Measurements from ENCODE around the gene TRAIP.

Gene TRAIP

GRCh38 chr3:49788056-49788455 lies 68.3 kb downstream of the TRAIP start:
- CTCF ChIA-PET: interaction anchor here (0.9 to 1.0 kb wide), 2 partner anchors 14 to 80 kb away, joined by 3 to 4 read pairs; no protein-coding TSS in a partner anchor

GRCh38 chr3:49787536-49787935 lies 68.8 kb downstream of the TRAIP start:
- TF ChIP-seq ZNF629 (tag by site-specific recombination; IDR thresholded peaks at IDR 0.05) (no peak), ZNF155 (tag by site-specific recombination; IDR thresholded peaks at IDR 0.05) (no peak), ZNF416 (tag by site-specific recombination; IDR thresholded peaks at IDR 0.05) (no peak)
- CTCF ChIA-PET: interaction anchor here (0.7 to 1.0 kb wide), 3 partner anchors 15 to 114 kb away, joined by 3 to 4 read pairs (median 3); no protein-coding TSS in a partner anchor
- H3K27ac ChIP-seq (ENCODE audit: extremely low read depth, low read depth, low read length): no peak overlapping the region
- H3K36me3 ChIP-seq (ENCODE audit: control insufficient read depth in 2 of 2, insufficient read depth in 1 of 2, low read length in 2 of 2): peaks cover 0 to 17% of the 10 kb centered on the region in 2 experiments; a peak in 2 of 3 replicates
- H3K4me1 ChIP-seq (ENCODE audit: control insufficient read depth, insufficient read depth, low read length): no peaks in the 10 kb centered on the region
- no peak overlapping the region for H3K4me3 ChIP-seq (ENCODE audit: low read depth, low read length)
- H3K9me3 ChIP-seq (ENCODE audit: control insufficient read depth, insufficient read depth, low read depth, low read length): no peaks in the 10 kb centered on the region
- POLR2A ChIA-PET: interaction anchor here (1.4 kb wide), 1 partner anchor 10 kb away, joined by 3 read pairs; no protein-coding TSS in a partner anchor

More at GRCh38 chr3:49788056-49788455, 68.3 kb downstream of the TRAIP start:
- no peak overlapping the region for H3K27ac ChIP-seq (ENCODE audit: extremely low read depth, low read depth, low read length)
- H3K4me1 ChIP-seq (ENCODE audit: control insufficient read depth, insufficient read depth, low read length): no peaks in the 10 kb centered on the region
- peaks cover 0 to 14% of the 10 kb centered on the region in 2 experiments; a peak in 2 of 3 replicates for H3K36me3 ChIP-seq (ENCODE audit: control insufficient read depth in 2 of 2, insufficient read depth in 1 of 2, low read length in 2 of 2)
- POLR2A ChIA-PET: no interaction called here
- H3K4me3 ChIP-seq (ENCODE audit: low read depth, low read length): no peak overlapping the region
- no peaks in the 10 kb centered on the region for H3K9me3 ChIP-seq (ENCODE audit: control insufficient read depth, insufficient read depth, low read depth, low read length)
- TF ChIP-seq, protein P1, sequence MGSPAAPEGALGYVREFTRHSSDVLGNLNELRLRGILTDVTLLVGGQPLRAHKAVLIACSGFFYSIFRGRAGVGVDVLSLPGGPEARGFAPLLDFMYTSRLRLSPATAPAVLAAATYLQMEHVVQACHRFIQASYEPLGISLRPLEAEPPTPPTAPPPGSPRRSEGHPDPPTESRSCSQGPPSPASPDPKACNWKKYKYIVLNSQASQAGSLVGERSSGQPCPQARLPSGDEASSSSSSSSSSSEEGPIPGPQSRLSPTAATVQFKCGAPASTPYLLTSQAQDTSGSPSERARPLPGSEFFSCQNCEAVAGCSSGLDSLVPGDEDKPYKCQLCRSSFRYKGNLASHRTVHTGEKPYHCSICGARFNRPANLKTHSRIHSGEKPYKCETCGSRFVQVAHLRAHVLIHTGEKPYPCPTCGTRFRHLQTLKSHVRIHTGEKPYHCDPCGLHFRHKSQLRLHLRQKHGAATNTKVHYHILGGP (tag by site-specific recombination; IDR thresholded peaks at IDR 0.05): no peak
- TF ChIP-seq HOXA7 (CRISPR knock-in tag; IDR thresholded peaks at IDR 0.05; ENCODE audit: borderline replicate concordance) (no peak), ZNF664 (tag by site-specific recombination; IDR thresholded peaks at IDR 0.05) (no peak), ZNF596 (tag by site-specific recombination; IDR thresholded peaks at IDR 0.05) (no peak), PRDM4 (tag by site-specific recombination; IDR thresholded peaks at IDR 0.05) (no peak), MYNN (tag by site-specific recombination; IDR thresholded peaks at IDR 0.05; ENCODE audit: borderline replicate concordance) (no peak), REPIN1 (tag by site-specific recombination; IDR thresholded peaks at IDR 0.05; ENCODE audit: low read depth) (no peak), ZNF391 (tag by site-specific recombination; IDR thresholded peaks at IDR 0.05; ENCODE audit: borderline replicate concordance, low read depth) (no peak), ZBTB1 (tag by site-specific recombination; IDR thresholded peaks at IDR 0.05) (no peak), KLF7 (tag by site-specific recombination; IDR thresholded peaks at IDR 0.05; ENCODE audit: borderline replicate concordance) (no peak)

- TF ChIP-seq, protein P2, sequence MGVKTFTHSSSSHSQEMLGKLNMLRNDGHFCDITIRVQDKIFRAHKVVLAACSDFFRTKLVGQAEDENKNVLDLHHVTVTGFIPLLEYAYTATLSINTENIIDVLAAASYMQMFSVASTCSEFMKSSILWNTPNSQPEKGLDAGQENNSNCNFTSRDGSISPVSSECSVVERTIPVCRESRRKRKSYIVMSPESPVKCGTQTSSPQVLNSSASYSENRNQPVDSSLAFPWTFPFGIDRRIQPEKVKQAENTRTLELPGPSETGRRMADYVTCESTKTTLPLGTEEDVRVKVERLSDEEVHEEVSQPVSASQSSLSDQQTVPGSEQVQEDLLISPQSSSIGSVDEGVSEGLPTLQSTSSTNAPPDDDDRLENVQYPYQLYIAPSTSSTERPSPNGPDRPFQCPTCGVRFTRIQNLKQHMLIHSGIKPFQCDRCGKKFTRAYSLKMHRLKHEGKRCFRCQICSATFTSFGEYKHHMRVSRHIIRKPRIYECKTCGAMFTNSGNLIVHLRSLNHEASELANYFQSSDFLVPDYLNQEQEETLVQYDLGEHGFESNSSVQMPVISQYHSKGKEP (tag by site-specific recombination; IDR thresholded peaks at IDR 0.05): no peak
- TF ChIP-seq ZNF660 (tag by site-specific recombination; IDR thresholded peaks at IDR 0.05) (no peak), ZNF658 (tag by site-specific recombination; IDR thresholded peaks at IDR 0.05) (no peak), GFI1B (tag by site-specific recombination; IDR thresholded peaks at IDR 0.05) (no peak)
- TF ChIP-seq, protein P3, sequence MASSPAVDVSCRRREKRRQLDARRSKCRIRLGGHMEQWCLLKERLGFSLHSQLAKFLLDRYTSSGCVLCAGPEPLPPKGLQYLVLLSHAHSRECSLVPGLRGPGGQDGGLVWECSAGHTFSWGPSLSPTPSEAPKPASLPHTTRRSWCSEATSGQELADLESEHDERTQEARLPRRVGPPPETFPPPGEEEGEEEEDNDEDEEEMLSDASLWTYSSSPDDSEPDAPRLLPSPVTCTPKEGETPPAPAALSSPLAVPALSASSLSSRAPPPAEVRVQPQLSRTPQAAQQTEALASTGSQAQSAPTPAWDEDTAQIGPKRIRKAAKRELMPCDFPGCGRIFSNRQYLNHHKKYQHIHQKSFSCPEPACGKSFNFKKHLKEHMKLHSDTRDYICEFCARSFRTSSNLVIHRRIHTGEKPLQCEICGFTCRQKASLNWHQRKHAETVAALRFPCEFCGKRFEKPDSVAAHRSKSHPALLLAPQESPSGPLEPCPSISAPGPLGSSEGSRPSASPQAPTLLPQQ (tag by site-specific recombination; IDR thresholded peaks at IDR 0.05): 0 out of 2 replicates have a peak, but pooled peaks have one; percentile 21
- peaks cover 0 to 21% of the 10 kb centered on the region in 2 experiments; a peak in 2 of 3 replicates for H3K36me3 ChIP-seq (ENCODE audit: control insufficient read depth in 2 of 2, insufficient read depth in 1 of 2, low read length in 2 of 2)
- H3K4me1 ChIP-seq (ENCODE audit: control insufficient read depth, insufficient read depth, low read length): no peaks in the 10 kb centered on the region
- H3K9me3 ChIP-seq (ENCODE audit: control insufficient read depth, insufficient read depth, low read depth, low read length): no peaks in the 10 kb centered on the region
- ChIA-PET CTCF (interaction anchor here (0.7 to 1.0 kb wide), 2 partner anchors 79 to 114 kb away, joined by 3 read pairs; no protein-coding TSS in a partner anchor), POLR2A (interaction anchor here (1.4 to 1.5 kb wide), 2 partner anchors 9 to 153 kb away, joined by 3 to 5 read pairs; partner anchors contain the start of gene RBM6)
- peak overlapping the region; percentile 63; the same call in 1 of the 2 replicates for H3K27ac ChIP-seq (ENCODE audit: extremely low read depth, low read depth, low read length)
- no peak overlapping the region for H3K4me3 ChIP-seq (ENCODE audit: low read depth, low read length)
These were observed 69.2 kb downstream of the TRAIP start for GRCh38 chr3:49787182-49787464.
